SK-N-MC (cell line): ENCODE results near the gene MYO1D.

Experiments used
- EZH2 ChIP-seq: fragments of 200-600 bp; sonication (generic); IDR thresholded peaks from one replicate; pipeline ENCODE4 v1.6.1; 2017; ENCODE audit warnings: antibody characterized with exemption
- FOXP2 ChIP-seq: optimal IDR thresholded peaks from 2 replicates; pipeline ENCODE3; 2011; ENCODE audit warnings: mild to moderate bottlenecking, moderate library complexity; ENCODE audit not compliant: insufficient read depth; ENCODE audit errors: extremely low read length, control extremely low read depth
- POLR2AphosphoS5 ChIP-seq: IDR thresholded peaks from 2 replicates; pipeline ENCODE4 v1.6.1; 2012; ENCODE audit warnings: mild to moderate bottlenecking, low read depth, low read length, borderline replicate concordance

DNA sequence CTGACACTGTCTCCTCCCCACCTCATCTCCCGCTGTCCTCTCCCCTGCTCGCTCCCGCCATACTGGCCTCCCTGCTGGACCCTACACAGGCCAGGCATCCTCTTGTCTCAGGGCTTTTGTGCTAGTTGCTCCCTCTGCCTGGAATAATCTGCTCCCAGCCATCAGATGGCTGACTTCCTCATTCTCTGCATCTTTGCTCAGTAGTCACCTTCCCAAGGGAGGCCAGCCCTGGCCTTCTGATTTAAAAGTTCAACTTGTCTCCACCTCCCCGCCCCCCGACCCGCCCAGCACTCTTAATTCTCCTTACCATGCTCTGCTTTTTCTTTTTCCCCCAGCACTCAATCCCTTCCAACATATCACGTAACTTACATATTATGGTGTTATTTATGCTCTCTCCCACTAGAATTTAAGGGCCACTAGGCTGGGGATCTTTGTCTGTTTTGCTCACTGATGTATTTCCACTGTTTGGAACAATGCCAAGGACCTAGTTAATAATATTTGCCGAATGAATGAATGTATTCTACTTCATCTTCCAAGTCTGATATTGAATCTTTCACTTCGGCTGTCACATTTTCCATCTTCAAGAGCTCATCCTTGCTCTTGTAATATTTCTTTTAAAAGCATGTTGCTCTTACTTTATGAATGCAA, 211.9 kb downstream of the MYO1D start:
- no peak for TF ChIP-seq EZH2
- TF ChIP-seq FOXP2 = no peak
- no peak for TF ChIP-seq POLR2AphosphoS5
